ENCODE results near the gene FTH1. TPM values are rescaled to one million over a fixed set of nuclear protein-coding genes. Genes with fewer than 3 reads are reported as not detected.

Gene FTH1
- total RNA-seq, 2 experiments from 2014 or later = 2,313 to 2,400 TPM

DNA sequence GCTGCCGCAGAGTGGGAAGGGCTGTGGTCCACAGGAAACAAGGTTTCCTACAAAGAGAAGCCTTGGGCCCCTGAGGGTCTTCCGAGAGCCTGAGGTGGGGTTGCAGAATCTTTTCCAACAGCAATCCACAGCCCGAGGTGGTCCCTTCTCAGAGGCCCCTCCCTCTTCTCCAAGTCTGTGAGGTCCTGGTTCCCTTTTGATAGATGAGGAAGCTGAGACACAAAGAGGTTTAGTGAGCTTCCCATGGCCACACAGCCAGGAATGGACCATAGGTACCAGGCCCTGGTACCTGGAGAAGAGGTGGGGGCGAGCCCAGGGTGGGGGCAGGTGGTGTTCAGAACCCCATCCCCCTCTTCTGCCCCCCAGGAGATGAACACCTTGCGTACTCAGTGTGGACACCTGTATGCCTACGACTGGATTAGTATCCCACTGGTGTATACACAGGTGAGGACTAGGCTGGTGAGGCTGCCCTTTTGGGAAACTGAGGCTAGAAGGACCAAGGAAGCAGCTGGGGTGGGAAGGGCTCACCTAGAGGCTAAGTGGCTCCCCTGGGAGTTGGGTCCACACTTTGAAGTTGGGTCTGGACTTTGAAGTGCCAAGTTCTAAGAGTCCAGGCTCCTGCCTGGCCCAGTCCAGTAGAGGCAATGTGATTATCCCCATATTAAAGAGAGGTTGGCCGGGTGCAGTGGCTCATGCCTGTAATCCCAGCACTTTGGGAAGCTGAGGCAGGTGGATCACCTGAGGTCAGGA, 10.2 kb downstream of the FTH1 start:
- Mint-ChIP-seq H3K36me3 (ENCODE audit: low read depth) (no peaks in the 10 kb centered on the region), H3K4me1 (ENCODE audit: low read depth) (peaks cover 9% of the 10 kb centered on the region), H3K9me3 (no peaks in the 10 kb centered on the region), H3K27ac (no peak overlapping the region), H3K4me3 (no peak overlapping the region), H3K27me3 (peaks cover 29% of the 10 kb centered on the region)
- POLR2A ChIA-PET = interaction anchor here (1.3 to 1.7 kb wide), 2 partner anchors 10 kb away, joined by 6 to 8 read pairs; partner anchors contain the start of gene FTH1
- no peak for ATAC-seq (ENCODE audit: poor library complexity)
- CTCF ChIA-PET = no interaction called here
- Histone ChIP-seq H3K27me3 (ENCODE audit: control insufficient read depth in 1 of 2, insufficient read depth in 2 of 2, low read length in 2 of 2) (peaks cover 14 to 24% of the 10 kb centered on the region in 2 experiments), H3K27ac (ENCODE audit: low read depth in 1 of 2, low read length in 2 of 2) (no peak overlapping the region), H3K4me3 (ENCODE audit: low read length) (no peak overlapping the region), H3K4me1 (ENCODE audit: insufficient read depth, low read length) (peaks cover 15% of the 10 kb centered on the region), H3K36me3 (ENCODE audit: insufficient read depth, low read length) (no peaks in the 10 kb centered on the region), H3K9me3 (ENCODE audit: control insufficient read depth in 1 of 2, insufficient read depth in 1 of 2, low read length in 2 of 2) (peaks cover 0 to 13% of the 10 kb centered on the region in 2 experiments)
- TF ChIP-seq, protein P1, sequence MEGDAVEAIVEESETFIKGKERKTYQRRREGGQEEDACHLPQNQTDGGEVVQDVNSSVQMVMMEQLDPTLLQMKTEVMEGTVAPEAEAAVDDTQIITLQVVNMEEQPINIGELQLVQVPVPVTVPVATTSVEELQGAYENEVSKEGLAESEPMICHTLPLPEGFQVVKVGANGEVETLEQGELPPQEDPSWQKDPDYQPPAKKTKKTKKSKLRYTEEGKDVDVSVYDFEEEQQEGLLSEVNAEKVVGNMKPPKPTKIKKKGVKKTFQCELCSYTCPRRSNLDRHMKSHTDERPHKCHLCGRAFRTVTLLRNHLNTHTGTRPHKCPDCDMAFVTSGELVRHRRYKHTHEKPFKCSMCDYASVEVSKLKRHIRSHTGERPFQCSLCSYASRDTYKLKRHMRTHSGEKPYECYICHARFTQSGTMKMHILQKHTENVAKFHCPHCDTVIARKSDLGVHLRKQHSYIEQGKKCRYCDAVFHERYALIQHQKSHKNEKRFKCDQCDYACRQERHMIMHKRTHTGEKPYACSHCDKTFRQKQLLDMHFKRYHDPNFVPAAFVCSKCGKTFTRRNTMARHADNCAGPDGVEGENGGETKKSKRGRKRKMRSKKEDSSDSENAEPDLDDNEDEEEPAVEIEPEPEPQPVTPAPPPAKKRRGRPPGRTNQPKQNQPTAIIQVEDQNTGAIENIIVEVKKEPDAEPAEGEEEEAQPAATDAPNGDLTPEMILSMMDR (IDR thresholded peaks at IDR 0.05) = no peak
- intact Hi-C loops (cut with DNase I, micrococcal nuclease) = no loop called here
- DNase-seq = no peak

DNA sequence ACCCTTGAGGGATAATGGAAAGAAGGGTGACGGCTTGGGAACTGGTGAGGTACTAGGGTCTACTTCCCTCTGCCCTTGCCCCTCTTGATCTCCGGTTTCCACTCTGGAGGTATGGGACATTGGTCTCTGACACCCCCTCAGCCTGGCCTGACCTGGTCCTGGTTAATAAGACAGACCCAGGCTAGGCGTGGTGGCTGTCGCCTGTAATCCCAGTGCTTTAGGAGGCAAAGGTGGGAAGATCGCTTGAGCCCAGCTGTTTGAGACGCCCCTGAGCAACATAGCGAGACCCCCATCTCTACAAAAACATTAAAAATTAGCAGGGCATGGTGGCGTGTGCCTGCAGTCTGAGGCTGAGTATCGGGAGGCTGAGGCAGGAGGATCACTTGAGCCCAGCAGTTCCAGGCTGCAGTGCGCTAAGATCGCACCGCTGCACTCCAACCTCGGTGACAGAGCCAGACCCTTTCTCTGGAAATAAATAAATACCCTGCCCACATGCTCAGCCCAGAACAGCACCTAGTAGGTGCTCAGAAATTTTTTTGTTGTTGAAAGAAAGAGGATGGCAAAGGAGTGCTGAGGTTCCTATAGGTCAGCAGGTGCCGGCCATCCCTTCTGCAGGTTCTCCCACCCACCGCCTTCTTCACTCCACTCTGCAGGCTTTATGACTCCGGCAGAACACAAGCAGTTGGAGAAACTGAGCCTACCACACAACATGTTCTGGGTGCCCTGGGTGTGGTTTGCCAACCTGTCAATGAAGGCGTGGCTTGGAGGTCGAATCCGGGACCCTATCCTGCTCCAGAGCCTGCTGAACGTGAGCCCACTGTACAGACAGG, 11.0 kb downstream of the FTH1 start:
- no peak overlapping the region for H3K4me3 ChIP-seq (ENCODE audit: low read length)
- Mint-ChIP-seq H3K4me1 (ENCODE audit: low read depth) (peaks cover 5% of the 10 kb centered on the region), H3K27ac (no peak overlapping the region), H3K27me3 (peaks cover 34% of the 10 kb centered on the region), H3K36me3 (ENCODE audit: low read depth) (no peaks in the 10 kb centered on the region), H3K9me3 (no peaks in the 10 kb centered on the region), H3K4me3 (peak overlapping the region; percentile 38)
- ChIA-PET POLR2A (interaction anchor here (1.3 kb wide), 1 partner anchor 11 kb away, joined by 6 read pairs; the partner anchor contains the start of gene FTH1), CTCF (no interaction called here)
- H3K27ac ChIP-seq (ENCODE audit: low read depth in 1 of 2, low read length in 2 of 2) = no peak overlapping the region
- peaks cover 0 to 13% of the 10 kb centered on the region in 2 experiments for H3K9me3 ChIP-seq (ENCODE audit: control insufficient read depth in 1 of 2, insufficient read depth in 1 of 2, low read length in 2 of 2)
- DNase-seq = no peak
- TF ChIP-seq, protein P1 (IDR thresholded peaks at IDR 0.05) = no peak
- intact Hi-C loops (cut with DNase I, micrococcal nuclease) = no loop called here
- no peaks in the 10 kb centered on the region for H3K36me3 ChIP-seq (ENCODE audit: insufficient read depth, low read length)
- H3K4me1 ChIP-seq (ENCODE audit: insufficient read depth, low read length) = peaks cover 15% of the 10 kb centered on the region
- peaks cover 14 to 27% of the 10 kb centered on the region in 2 experiments for H3K27me3 ChIP-seq (ENCODE audit: control insufficient read depth in 1 of 2, insufficient read depth in 2 of 2, low read length in 2 of 2)
- ATAC-seq (ENCODE audit: poor library complexity) = no peak

DNA sequence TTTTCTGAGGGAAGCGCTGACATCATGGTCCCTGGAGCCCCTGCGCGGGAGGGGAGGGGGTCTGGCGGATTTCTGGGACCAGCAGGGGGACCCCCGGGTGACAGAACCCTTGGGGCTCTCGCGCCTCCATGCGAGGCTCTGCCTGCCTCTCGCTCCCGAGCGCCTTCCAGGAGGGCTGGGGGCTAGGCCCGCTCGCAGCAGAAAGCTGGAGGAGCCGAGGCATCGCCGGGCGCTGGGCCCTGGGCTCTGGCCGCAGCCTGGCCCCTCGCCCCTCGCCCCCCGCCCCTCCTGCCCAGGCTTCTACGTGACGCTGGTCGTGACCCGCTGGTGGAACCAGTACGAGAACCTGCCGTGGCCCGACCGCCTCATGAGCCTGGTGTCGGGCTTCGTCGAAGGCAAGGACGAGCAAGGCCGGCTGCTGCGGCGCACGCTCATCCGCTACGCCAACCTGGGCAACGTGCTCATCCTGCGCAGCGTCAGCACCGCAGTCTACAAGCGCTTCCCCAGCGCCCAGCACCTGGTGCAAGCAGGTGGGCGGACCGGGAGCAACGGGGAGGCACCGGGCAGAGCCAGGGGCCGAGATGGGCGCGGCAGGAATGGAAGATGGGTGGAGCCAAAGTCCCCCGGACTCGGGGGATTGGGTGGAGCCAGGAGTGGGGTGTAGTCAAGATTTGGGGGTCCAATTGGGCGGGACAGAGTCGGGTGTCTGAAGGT, 11.9 kb downstream of the FTH1 start:
- H3K4me3 Mint-ChIP-seq = peak overlapping the region; percentile 51
- peaks cover 0 to 13% of the 10 kb centered on the region in 2 experiments for H3K9me3 ChIP-seq (ENCODE audit: control insufficient read depth in 1 of 2, insufficient read depth in 1 of 2, low read length in 2 of 2)
- peaks cover 15% of the 10 kb centered on the region for H3K4me1 ChIP-seq (ENCODE audit: insufficient read depth, low read length)
- ChIA-PET POLR2A (interaction anchor here (0.9 to 1.5 kb wide), 3 partner anchors 8 to 70 kb away, joined by 3 to 6 read pairs (median 3); partner anchors contain the start of gene FTH1), CTCF (interaction anchor here (1.4 kb wide), 1 partner anchor 126 kb away, joined by 9 read pairs; no protein-coding TSS in a partner anchor)
- intact Hi-C loops (cut with DNase I, micrococcal nuclease) = no loop called here
- H3K36me3 ChIP-seq (ENCODE audit: insufficient read depth, low read length) = no peaks in the 10 kb centered on the region
- no peaks in the 10 kb centered on the region for H3K36me3 Mint-ChIP-seq (ENCODE audit: low read depth)
- no peaks in the 10 kb centered on the region for H3K9me3 Mint-ChIP-seq
- peaks cover 14 to 27% of the 10 kb centered on the region in 2 experiments for H3K27me3 ChIP-seq (ENCODE audit: control insufficient read depth in 1 of 2, insufficient read depth in 2 of 2, low read length in 2 of 2)
- peaks cover 5% of the 10 kb centered on the region for H3K4me1 Mint-ChIP-seq (ENCODE audit: low read depth)
- peak; percentile 86 for ATAC-seq (ENCODE audit: poor library complexity)
- H3K27ac ChIP-seq (ENCODE audit: low read depth in 1 of 2, low read length in 2 of 2) = no peak overlapping the region
- TF ChIP-seq, protein P1 (IDR thresholded peaks at IDR 0.05) = no peak
- H3K27ac Mint-ChIP-seq = peak overlapping the region; percentile 20
- peak in 9 of 14 experiments; percentile 19 to 69 (median 34) for DNase-seq
- H3K27me3 Mint-ChIP-seq = peaks cover 34% of the 10 kb centered on the region
- H3K4me3 ChIP-seq (ENCODE audit: low read length) = peak overlapping the region; percentile 24
